T-helper 9 cell (primary cell): ENCODE results near the gene TMPRSS6.

Source experiments
- DNase-seq: peaks from one replicate; pipeline ENCODE4 v3.0.0-alpha.2; 2020

The TMPRSS6 gene

GRCh38 chr22:37140686-37141323 is 31.3 kb upstream of the TMPRSS6 start:
- DNase-seq = no peak

GRCh38 chr22:37139762-37140161 is 30.2 kb upstream of the TMPRSS6 start:
- DNase-seq = no peak

DNA sequence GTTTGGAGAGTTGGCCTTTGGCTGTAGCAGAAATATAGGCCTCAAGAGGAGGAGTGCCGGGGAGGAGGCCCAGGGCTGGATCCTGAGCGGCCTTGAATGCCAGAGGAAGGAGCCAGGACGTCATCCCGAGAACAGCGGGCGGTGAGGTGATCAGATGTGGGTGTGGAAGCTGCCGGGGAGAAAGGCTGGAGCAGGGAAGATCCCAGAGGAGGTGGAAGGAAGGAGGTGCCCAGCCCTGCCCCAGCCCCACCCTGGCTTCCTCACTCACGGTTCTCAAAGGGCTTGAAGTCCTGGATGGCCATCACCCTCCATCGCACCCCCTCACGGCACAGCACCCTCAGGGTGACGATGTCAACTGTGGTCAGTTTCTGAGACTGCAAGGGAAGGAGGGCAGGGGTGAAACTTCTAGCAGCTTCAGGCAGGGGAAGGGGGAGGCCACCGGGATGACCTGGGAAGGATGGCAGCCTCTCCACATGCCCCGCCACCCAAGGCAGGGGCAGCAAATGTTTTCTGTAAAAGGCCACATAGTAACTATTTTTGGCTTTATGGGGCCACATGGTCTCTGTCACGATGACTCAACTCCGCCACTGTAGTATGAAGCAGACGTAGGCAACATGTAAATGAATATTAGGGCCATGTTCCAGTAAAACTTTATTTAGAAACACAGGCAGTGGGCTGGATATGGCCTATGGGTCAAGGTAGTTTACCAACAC is 29.5 kb upstream of the TMPRSS6 start:
- no peak for DNase-seq

- no peak for DNase-seq
Measured at GRCh38 chr22:37137903-37138665, 28.6 kb upstream of the TMPRSS6 start.

GRCh38 chr22:37137131-37137530 is 27.6 kb upstream of the TMPRSS6 start:
- no peak for DNase-seq

- no peak for DNase-seq
Measured at GRCh38 chr22:37135023-37135422, 25.5 kb upstream of the TMPRSS6 start.

GRCh38 chr22:37133304-37134018 is 23.9 kb upstream of the TMPRSS6 start:
- DNase-seq = no peak

- no peak for DNase-seq
Measured at GRCh38 chr22:37132773-37133172, 23.3 kb upstream of the TMPRSS6 start.

DNA sequence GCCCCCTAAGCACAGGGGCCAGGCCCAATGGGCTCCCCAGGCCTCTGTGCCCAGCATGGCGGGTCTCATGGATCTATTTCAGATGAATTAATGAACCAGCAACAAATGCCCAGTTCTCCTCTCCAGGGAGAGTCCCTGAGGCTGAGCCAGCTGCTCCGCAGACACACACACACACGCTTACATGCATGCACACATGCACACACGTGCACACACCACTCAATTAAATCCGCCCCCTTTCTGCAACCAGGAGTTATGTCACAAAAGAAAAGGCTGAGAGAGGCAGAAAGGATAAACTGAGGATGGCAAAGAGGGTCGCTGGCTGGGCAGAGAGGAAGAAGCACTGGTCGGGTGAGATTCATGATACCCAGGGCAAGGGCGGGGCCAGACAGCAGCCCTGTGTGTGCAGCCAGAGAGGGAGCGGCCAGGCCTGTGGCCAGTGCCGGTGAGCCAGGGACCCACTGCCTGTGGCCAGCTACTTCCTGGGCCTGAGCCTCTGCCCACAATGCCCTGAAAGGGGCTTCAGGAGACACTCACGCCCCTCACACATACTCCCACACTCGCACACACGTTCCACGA is 20.4 kb upstream of the TMPRSS6 start:
- DNase-seq = no peak

- no peak for DNase-seq
Measured at GRCh38 chr22:37128555-37129281, 19.2 kb upstream of the TMPRSS6 start.

DNA sequence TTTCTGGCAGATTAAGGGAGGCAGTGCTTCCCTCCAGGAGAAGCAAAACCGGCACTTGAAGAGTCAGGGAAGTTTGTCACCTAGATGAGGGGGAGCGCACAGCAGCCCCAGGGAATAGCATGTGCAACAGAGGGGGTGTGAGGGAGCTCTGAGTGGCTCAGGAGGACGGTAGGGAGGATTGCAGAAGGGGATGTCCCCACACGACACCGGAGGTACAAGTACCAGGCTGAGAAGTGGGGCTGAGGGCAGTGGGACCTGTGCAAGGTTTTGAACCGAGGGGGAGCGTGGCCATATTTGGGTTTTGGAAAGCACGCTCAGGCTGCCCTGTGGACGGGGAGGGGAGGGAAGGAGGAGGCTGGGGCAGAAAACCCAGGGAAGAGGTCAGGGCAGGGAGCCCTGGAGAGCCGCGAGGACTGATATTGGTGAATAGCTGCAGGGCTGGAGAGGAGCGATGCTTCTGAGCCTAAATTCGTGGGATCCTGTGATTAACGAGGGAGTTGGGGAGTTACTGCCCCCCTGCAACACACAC is 17.9 kb upstream of the TMPRSS6 start:
- no peak for DNase-seq

DNA sequence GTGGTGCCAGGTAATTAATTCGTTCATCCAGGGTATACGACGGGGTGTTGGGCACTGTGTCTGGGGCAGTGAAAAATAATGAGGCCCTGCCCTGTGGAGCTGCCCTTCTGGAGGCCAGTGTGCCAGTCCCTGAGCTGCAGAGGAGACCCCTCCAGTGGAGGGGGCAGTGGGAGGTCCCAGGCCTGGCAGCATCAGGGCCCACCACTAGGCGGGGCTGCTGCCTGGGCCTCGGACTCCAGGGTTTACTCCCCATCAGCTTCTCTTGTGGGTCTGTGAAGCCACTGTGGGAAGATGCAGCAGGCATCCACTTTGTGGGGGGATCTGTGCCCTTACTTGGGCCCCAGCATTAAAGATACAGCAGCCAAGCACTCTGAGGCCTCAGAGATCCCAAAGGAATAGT is 17.4 kb upstream of the TMPRSS6 start:
- no peak for DNase-seq

GRCh38 chr22:37126383-37126782 is 16.9 kb upstream of the TMPRSS6 start:
- DNase-seq = no peak

DNA sequence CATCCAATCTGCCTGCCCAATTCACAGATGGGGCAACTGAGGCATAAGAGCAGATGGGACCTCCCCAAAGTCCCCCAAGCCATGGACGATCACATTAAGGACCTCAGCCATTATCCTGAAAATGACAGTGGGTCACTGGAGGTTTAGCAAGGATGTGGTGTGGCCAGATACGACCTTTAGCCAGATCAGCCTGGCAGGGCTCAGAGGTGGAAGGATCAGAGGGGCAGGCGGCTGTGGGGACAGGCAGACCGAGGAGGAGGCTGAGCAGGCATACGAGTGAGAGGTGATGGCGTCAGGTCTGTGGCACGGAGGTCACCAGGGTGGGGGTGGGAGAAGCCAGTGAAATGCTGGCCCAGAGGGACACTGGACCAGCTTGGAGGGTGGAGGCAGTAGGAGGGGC is 14.1 kb upstream of the TMPRSS6 start:
- no peak for DNase-seq

DNA sequence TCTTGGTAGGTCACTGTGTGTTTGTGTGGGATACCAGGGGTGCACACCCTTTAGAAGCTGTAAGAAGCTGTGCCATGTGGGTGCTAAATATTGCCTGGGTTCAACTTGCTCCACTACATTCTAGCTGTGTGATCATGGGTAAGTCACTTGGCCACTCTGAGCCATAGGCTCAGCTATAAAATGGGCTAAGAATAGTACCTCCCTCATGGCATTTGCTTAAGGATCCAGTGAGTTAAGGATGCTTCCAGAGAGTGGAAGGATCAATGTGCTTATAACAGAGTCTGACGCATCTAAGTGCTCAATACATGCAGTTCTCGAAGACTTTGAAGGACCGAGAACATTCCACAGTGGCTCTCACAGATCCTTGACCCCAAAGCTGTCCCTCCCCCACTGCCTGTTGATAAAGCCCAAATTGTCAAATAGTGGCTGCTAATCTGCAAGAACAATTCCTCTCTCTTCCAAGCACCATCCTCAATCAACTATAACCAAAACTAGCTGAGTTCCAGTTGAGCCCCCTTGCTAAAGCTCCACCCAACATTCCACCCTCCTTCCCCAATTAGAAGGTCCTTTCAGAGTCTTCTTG is 13.2 kb upstream of the TMPRSS6 start:
- no peak for DNase-seq

DNA sequence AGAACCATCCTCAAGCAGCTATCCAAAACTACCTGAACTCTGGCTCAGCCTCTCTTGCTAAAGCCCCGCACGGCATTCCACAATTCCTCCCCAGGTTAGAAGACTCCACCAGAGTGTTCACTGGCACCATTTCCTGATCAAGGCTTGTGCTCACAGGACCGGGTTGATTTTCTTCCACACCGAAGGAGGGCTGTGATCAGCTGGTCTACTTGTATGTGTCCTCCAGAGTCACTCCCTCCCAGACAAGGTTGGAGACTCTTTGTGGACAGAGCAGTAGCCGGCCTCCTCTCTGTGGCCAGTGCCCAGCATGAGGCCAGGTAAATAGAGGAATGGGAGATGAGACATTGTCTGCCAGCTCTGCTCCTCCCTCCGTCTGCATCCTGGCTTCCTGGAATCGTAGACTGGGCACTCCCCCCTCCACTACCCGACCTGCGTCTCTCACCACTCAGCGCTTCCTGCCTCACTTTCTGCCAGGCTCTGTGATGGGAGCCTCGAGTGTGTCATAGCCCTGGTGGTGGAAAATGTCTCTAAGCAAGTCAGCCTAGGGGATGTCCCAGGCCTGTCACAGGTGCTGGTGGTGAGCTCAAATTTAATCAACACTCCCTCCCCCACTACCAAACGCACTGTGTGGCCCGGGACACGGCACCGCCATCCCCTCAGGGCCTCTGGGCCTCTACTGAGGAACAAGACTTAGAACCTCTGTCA is 12.5 kb upstream of the TMPRSS6 start:
- DNase-seq = peak; percentile 85

- DNase-seq = no peak
Measured at GRCh38 chr22:37120569-37121340, 11.2 kb upstream of the TMPRSS6 start.

- DNase-seq = no peak
Measured at GRCh38 chr22:37119872-37120271, 10.4 kb upstream of the TMPRSS6 start.

DNA sequence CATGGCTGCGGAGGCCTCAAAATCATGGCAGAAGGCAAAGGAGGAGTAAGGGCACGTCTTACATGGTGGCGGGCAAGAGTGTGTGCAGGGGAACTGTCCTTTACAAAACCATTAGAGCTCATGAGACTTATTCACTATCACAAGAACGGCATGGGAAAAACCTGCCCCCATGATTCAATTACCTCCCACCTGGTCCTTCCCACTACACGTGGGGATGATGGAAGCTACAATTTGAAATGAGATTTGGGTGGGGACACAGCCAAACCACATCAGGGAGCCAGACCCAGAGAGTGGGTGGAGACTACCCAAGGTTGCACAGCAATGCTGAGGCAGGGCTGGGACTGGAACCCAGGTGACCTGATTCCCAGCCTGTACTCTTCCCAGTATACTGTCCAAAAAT is 8.6 kb upstream of the TMPRSS6 start:
- no peak for DNase-seq

GRCh38 chr22:37117092-37117491 is 7.6 kb upstream of the TMPRSS6 start:
- DNase-seq = no peak
